DOHH2 (cell line): ENCODE data around the gene NEK2.

Experiments
- CTCF ChIP-seq: fragments of 200-600 bp; sonication (generic); IDR thresholded peaks from one replicate; pipeline ENCODE4 v1.5.1; 2014; ENCODE audit warnings: antibody characterized with exemption, mild to moderate bottlenecking, low read depth, low read length; ENCODE audit not compliant: poor library complexity, severe bottlenecking
- EZH2phosphoT487 ChIP-seq: fragments of 200-600 bp; sonication (generic); IDR thresholded peaks from 2 replicates; pipeline ENCODE4 v1.6.1; 2017; ENCODE audit warnings: borderline replicate concordance, mild to moderate bottlenecking, antibody characterized with exemption, low read length, moderate library complexity, mixed read lengths

- TF ChIP-seq CTCF: no peak
- no peak for TF ChIP-seq EZH2phosphoT487
Measured at GRCh38 chr1:211616965-211617297, 58.5 kb downstream of the NEK2 start.
